Hematopoietic multipotent progenitor cell treated with erythropoietin and hydrocortisone succinate and interleukin-3 and kit ligand, for 15 days (in vitro differentiated cells): ENCODE measurements around the gene GNG2.
"Not testable (repeated sequence)": the region's sequence is repeated elsewhere in the genome, so short reads cannot be mapped to it uniquely, and the experiment has no call there.

ENCODE experiments used
- DNase-seq: peaks from one replicate; pipeline ENCODE4 v3.0.0-alpha.2; 2015; ENCODE audit warnings: low spot score

The GNG2 gene

GRCh38 chr14:51894250-51894649, 33.8 kb downstream of the GNG2 start:
- DNase-seq = no peak

GRCh38 chr14:51895375-51895774, 35.0 kb downstream of the GNG2 start:
- DNase-seq = no peak

GRCh38 chr14:51897791-51898355, 37.5 kb downstream of the GNG2 start:
- DNase-seq = no peak

GRCh38 chr14:51901475-51902024, 41.1 kb downstream of the GNG2 start:
- no peak for DNase-seq

GRCh38 chr14:51905656-51906121, 45.3 kb downstream of the GNG2 start:
- not testable (repeated sequence) for DNase-seq

GRCh38 chr14:51908086-51908485, 47.7 kb downstream of the GNG2 start:
- DNase-seq = no peak

- no peak for DNase-seq
Observed at GRCh38 chr14:51912112-51912786, 51.8 kb downstream of the GNG2 start.

- DNase-seq = no peak
Observed at GRCh38 chr14:51914310-51914709, 53.9 kb downstream of the GNG2 start.

- DNase-seq = no peak
Observed at GRCh38 chr14:51917193-51917592, 56.8 kb downstream of the GNG2 start.

- no peak for DNase-seq
Observed at GRCh38 chr14:51921026-51921425, 60.6 kb downstream of the GNG2 start.

- no peak for DNase-seq
Observed at GRCh38 chr14:51922624-51923023, 62.2 kb downstream of the GNG2 start.

GRCh38 chr14:51924600-51924999, 64.2 kb downstream of the GNG2 start:
- no peak for DNase-seq

GRCh38 chr14:51925980-51926379, 65.6 kb downstream of the GNG2 start:
- no peak for DNase-seq

GRCh38 chr14:51926449-51926848, 66.0 kb downstream of the GNG2 start:
- no peak for DNase-seq

GRCh38 chr14:51928568-51928967, 68.2 kb downstream of the GNG2 start:
- no peak for DNase-seq

- DNase-seq = no peak
Observed at GRCh38 chr14:51929166-51929565, 68.8 kb downstream of the GNG2 start.

GRCh38 chr14:51929910-51930682, 69.7 kb downstream of the GNG2 start:
- no peak for DNase-seq

GRCh38 chr14:51931308-51931707, 70.9 kb downstream of the GNG2 start:
- no peak for DNase-seq

GRCh38 chr14:51933191-51933590, 72.8 kb downstream of the GNG2 start:
- no peak for DNase-seq

GRCh38 chr14:51938137-51938536, 77.7 kb downstream of the GNG2 start:
- DNase-seq = no peak

GRCh38 chr14:51938821-51939220, 78.4 kb downstream of the GNG2 start:
- no peak for DNase-seq

- no peak for DNase-seq
Observed at GRCh38 chr14:51939226-51939625, 78.8 kb downstream of the GNG2 start.

GRCh38 chr14:51939755-51940301, 79.4 kb downstream of the GNG2 start:
- no peak for DNase-seq
